ENCODE results near the gene BRSK1. TPM values are rescaled to one million over a fixed set of nuclear protein-coding genes. Genes with fewer than 3 reads are reported as not detected.
A peak's percentile ranks its signal among the peaks of the same experiment; 100 is the strongest.
"Not testable (repeated sequence)": the region's sequence is repeated elsewhere in the genome, so short reads cannot be mapped to it uniquely, and the experiment has no call there.

BRSK1 gene
- polyA plus RNA-seq, 1 donor, result 5.8 TPM

DNA sequence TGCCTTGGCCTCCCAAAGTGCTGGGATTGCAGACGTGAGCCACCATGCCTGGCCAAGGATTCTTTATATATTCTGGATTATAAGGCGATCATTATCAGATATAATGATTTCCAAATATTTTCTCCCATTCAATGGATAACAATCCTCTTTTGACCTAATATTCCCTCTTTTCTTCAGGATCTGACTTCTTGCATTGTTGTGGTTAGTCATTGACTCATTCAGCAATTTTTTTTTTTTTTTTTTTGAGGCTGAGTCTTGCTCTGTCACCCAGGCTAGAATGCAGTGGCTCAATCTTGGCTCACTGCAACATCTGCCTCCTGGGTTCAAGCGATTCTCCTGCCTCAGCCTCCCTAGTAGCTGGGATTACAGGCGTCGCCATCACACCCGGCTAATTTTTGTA is 46.0 kb downstream of the BRSK1 start:
- DNase-seq, result not testable (repeated sequence)

GRCh38 chr19:55333870-55334269 is 50.1 kb downstream of the BRSK1 start:
- DNase-seq, result no peak

- no peak for DNase-seq
Observed at GRCh38 chr19:55336101-55336500, 52.3 kb downstream of the BRSK1 start.

- peak; percentile 100 for DNase-seq
Observed at GRCh38 chr19:55339105-55339888, 55.5 kb downstream of the BRSK1 start, which contains the start of gene KMT5C. Gene KMT5C (plus strand): TSS chr19:55339876. CDS start chr19:55341937, 2,061 bp downstream.

DNA sequence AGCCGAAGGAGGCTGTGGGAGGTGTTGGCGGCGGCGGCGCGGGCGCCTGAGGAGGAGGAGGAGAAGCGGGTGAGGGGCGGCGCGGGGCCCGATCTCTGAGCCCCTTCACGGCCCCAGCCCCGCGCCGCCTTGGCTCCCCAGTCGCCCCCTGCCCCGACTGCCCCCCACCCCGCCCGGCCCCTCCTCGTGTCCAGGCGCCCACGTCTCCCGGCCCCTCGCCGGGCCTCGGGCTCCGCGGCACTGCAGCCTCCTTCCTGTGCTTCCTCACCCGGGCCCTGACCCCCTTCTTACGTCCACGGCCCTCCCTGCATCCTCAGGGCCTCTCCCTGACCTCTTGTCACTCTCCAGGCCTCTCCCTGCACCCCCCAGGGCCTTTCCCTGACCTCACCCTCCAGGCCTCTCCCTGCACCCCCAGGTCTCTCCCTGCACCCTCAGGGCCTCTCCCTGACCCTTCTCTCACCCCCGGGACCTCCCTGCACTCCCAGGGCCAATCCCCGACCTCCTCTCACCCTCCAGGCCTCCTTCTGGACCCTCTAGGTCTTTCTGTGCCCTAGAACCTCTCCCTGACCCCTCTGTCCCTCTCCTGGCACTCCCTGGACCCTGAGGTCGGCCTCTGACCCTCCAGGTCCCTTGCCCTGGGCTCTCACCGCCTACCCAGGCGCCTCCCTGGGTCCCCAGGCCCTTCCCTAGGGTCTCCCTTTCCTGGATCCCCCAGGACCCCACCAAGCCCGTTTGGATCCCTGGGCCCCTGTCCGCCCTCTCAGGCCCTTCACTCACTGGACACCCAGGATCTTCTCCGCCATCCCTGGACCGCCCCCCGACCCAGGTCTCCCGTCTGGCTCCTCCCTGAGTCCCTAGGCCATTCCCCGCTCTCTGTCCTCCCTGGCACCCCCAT is 56.3 kb downstream of the BRSK1 start:
- DNase-seq, result peak; percentile 36

- no peak for DNase-seq
Observed at GRCh38 chr19:55340784-55341147, 57.0 kb downstream of the BRSK1 start.

DNA sequence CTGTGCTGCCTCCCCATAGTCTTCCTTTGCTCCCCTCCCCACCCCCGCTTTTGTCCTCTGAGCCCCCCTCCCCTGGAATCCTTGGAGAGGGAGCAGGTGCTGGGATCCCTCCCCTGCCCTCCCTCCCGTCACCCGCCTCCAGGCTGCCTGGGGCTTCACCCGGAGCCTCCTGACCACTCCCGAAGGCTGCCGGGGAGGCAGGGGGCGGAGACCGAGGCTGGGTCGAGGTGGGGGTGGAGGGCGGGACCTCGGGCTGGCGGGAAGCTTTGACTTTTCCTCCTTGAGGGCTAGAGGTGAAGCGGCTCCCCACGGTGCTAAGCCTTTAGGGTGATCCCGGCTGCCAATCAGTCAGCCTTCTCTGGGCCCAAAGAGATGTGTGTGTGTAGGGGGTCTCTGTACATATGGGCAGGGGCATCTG is 57.4 kb downstream of the BRSK1 start:
- DNase-seq, result peak; percentile 75

GRCh38 chr19:55341595-55342531 is 58.1 kb downstream of the BRSK1 start:
- DNase-seq, result no peak

DNA sequence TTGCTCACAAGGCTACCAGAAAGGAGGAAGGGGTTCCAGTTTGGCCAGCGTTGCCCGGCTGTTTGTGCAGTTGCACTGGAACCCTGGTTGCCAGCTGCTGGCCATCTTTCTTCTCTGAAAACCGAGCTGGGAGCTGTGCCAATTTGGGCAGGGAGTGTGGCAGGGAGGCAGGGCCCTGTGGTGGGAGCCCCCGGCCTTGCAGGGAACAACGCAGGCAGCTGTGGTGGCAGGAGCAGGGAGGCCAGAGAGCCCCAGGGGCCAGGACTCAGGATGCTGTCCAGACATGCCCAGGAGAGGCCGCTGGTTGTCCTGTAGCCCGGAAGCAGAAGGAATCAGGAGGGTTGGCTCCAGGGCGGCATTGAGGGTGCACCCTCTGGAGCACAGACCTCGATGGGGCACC is 60.6 kb downstream of the BRSK1 start:
- DNase-seq, result peak; percentile 43

GRCh38 chr19:55345101-55345817 is 61.5 kb downstream of the BRSK1 start:
- no peak for DNase-seq

DNA sequence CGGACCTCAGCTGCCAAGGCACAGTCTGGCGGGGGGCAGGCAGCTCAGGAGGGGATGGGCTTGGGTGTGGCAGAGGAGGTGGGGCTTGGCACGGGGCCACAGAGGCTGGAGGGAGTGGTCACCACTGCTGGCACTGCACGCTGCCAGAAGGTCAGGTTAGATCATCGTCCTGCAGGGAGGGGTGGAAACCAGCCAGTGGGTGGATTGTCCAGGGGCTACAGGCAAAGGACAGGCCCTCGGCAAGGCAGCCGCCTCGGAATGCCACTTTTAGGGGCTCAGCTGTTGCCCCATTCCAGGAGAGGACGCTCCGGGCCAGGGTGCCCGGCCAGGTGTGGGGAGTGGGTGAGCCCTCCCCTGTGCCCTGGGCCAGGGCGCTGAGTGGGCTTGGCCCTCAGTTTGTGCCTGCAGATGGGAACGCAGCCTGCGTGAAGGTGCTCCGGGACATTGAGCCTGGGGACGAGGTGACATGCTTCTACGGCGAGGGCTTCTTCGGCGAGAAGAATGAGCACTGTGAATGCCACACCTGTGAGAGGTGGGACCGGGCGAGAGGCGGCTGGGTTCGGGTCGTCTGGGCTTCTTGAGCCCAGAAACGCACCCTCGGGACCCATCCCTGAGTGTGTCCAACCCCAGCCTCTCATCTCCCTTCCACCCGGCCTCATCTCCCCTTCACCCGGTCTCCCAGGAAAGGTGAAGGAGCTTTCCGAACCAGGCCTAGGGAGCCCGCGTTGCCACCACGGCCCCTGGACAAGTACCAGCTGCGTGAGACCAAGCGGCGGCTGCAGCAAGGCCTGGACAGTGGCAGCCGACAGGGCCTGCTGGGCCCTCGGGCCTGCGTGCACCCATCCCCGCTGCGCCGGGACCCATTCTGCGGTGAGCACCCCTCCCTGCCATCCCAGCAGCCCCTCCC is 62.3 kb downstream of the BRSK1 start:
- peak; percentile 57 for DNase-seq

- DNase-seq, result no peak
Observed at GRCh38 chr19:55346725-55347441, 63.1 kb downstream of the BRSK1 start.

DNA sequence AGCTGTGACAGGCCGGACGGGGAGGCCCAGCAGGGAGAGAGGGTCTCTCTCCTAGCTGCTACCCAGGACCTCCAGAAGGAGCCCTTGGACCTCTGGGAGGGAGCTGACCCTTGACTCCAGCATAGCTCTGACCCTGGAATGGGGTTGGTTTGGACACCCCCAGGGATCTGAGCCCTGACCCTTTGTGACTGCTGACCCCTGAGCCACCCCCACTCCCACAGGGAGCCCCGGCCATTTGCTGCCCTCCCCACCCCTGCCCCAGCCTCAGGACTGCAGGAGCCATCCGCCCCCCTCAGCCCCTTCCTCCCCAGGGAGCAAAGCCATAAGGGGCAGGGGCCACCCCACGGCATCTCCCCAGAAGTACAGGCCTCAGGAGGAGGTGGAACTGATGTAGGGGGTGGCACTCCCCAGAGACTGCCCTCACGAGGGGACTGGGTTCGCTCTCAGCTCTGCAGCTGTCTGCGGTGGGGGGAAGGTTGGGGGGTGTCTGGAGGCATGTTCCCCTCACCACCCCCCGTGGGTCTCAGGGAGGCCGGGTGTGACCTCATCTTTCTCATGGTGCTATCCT is 63.7 kb downstream of the BRSK1 start:
- DNase-seq, result no peak

GRCh38 chr19:55348317-55349034 is 64.7 kb downstream of the BRSK1 start:
- DNase-seq, result no peak

DNA sequence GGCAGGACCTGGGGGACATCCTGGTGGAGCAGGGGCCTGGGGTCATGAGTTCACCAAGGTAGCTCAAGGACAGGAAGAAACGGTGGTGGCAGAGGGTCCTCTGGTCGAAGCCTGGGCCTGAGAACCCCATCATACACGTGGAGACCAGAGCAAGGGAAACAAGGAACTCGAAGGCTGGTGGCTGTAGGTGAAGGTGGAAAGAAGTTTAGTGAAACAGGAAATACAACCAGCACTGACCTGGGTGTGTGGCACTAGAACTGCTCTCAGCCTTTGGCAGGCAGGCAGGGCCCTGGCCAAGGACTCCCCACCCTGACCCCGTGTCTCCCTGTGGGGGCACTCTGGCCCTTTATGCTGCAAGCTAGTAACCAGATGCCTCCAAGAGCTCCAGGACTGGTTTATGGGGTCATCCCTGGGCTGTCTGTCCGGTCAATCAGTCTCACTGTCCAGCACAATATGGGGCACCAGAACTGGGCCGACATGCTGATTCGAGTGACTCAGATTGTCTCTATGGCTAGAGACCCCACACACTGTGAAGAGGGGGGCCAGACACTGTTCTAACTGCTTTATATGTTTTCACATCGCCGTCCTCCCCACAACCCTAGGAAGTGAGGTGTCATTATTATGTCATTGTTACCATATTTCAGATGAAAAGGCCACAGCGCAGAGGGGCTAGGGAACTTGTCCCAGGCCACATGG is 67.0 kb downstream of the BRSK1 start:
- no peak for DNase-seq

- no peak for DNase-seq
Observed at GRCh38 chr19:55352040-55352439, 68.2 kb downstream of the BRSK1 start.

- DNase-seq, result no peak
Observed at GRCh38 chr19:55352549-55353145, 68.8 kb downstream of the BRSK1 start.

DNA sequence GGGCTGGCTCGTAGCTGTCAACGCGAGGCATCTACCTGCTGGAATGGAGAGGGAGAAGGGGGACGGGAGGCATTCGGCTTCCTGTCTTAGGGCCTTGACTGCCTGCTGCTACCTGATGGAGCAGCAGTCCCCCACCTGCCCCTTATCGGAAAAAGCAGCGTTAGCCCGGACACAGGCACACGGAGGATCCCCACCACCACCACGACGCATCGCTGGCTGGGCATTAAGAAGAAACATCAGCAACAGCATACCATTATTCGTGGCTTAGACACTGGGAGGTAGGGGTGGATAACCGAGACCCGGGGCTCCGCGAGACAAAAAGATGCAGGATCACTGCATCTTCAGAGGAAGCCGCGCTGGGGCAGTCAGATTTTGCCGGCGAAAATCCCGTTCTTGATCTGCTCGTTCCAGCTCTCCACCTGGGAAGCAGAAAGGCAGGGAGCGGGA is 69.6 kb downstream of the BRSK1 start:
- no peak for DNase-seq

All from hindlimb muscle (tissue), 1 donor.